Activated naive CD8-positive, alpha-beta T cell (primary cell): ENCODE measurements around the gene LYRM1.
"Not testable (repeated sequence)": the region's sequence is repeated elsewhere in the genome, so short reads cannot be mapped to it uniquely, and the experiment has no call there.

ENCODE experiments used
- H3K27ac Mint-ChIP-seq: one replicate; pipeline ENCODE4 v1.8.0; 2021; ENCODE audit warnings: mixed read lengths
- H3K27me3 Mint-ChIP-seq: one replicate; pipeline ENCODE4 v1.8.0; 2021; ENCODE audit warnings: mixed read lengths
- H3K36me3 Mint-ChIP-seq: one replicate; pipeline ENCODE4 v1.8.0; 2021; ENCODE audit warnings: mixed read lengths
- H3K4me1 Mint-ChIP-seq: one replicate; pipeline ENCODE4 v1.8.0; 2021; ENCODE audit warnings: low read depth, mixed read lengths
- H3K4me3 Mint-ChIP-seq: one replicate; pipeline ENCODE4 v1.8.0; 2021; ENCODE audit warnings: mild to moderate bottlenecking, mixed read lengths
- H3K9me3 Mint-ChIP-seq: one replicate; pipeline ENCODE4 v1.8.0; 2021; ENCODE audit warnings: low read depth, mixed read lengths

LYRM1 gene

DNA sequence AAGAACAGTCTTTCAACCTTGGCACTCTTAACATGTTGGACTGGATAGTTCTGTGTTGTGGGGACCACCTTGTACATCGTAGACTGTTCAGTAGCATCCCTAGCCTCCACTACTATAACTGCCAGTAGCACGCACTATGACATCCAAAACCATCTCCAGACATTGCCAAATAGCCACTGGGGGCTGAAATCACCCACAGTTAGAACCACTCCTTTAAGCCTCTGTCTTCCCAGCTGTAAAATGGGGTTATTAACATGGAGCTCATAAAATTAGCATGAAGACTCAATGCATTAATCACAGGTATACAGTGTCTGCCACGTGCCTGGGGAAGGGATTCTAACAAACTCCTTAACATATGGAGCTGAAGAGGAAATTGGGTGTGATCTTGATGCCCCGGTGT is 49.7 kb downstream of the LYRM1 start:
- Mint-ChIP-seq H3K27me3 (no peaks in the 10 kb centered on the region), H3K9me3 (no peaks in the 10 kb centered on the region), H3K27ac (no peak overlapping the region), H3K4me1 (no peaks in the 10 kb centered on the region), H3K4me3 (no peak overlapping the region), H3K36me3 (no peaks in the 10 kb centered on the region)

DNA sequence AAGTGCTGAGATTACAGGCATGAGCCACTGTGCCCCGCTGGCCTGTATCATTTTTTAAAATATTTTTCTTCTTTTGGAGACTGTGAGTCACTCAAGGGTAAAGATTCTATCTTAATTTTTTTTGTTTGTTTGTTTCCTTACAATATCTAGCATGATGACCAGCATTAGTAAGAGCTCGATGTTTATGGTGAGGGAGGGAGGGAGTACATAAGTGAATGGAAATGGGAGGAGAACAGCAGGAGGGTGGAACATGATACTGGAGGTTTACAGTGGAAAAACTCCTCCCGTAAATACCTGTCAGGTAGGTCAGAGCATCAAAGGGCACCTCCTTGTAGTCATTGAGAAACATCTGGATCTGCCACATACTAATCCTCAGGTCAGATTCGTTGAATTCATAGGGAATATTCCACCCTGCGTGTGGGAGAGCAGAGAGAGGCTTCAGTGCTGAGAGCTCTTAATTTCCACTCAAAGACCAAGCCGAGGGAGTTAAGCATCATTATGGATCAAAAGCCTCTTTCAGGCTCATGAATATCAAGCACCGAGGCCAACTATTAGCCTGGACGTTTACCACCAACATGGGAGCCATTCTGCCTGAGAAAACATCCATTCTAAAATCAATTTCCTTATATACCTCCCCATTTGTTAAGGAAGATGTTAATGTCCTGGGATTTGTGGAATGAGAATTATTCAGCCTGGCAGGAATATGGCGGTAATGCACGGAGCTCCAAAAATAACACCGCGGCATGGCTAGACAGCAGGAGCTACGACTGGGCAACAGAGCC is 51.8 kb downstream of the LYRM1 start:
- H3K4me1 Mint-ChIP-seq = no peaks in the 10 kb centered on the region
- no peaks in the 10 kb centered on the region for H3K36me3 Mint-ChIP-seq
- H3K9me3 Mint-ChIP-seq = no peaks in the 10 kb centered on the region
- H3K4me3 Mint-ChIP-seq = no peak overlapping the region
- H3K27ac Mint-ChIP-seq = no peak overlapping the region
- H3K27me3 Mint-ChIP-seq = no peaks in the 10 kb centered on the region

DNA sequence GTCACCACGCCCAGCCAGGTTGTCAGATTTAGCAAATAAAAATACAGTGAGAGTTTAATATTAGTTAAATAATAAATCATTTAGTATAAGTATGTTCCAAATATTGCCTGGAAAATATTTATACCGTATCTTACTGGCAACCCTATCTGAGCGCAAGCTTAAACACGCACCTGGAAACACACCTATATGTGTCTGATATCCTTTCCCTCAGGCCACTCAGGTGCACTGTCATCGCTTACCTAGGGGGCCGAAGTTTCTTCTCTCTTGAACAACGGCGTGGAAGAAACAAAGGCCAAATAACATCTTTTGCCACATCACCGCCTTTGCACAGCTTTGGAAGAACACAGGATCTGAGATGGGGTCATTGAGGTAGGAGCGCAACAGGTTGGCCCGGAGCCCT is 54.0 kb downstream of the LYRM1 start:
- Mint-ChIP-seq H3K9me3 (no peaks in the 10 kb centered on the region), H3K4me3 (no peak overlapping the region), H3K27ac (no peak overlapping the region), H3K27me3 (no peaks in the 10 kb centered on the region), H3K36me3 (no peaks in the 10 kb centered on the region), H3K4me1 (no peaks in the 10 kb centered on the region)

DNA sequence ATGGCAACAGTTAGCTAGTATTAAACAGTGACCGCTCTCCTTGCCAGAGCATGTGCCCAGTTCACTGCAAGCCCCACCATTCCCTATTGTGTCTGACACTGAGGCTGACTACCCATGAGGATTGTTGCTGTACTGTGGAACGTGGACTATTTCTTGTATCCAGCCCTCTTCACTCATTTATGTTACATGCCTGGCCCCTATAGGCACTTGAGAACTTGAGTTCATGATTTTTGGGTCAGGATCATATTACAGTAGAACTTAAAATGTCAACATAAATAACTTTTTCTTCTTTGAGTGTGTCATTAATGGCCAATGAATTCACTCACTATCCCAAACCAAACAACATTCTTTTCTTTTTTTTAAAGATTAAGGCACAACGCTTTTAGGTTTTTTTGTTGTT is 55.7 kb downstream of the LYRM1 start:
- no peaks in the 10 kb centered on the region for H3K36me3 Mint-ChIP-seq
- H3K4me1 Mint-ChIP-seq = no peaks in the 10 kb centered on the region
- no peaks in the 10 kb centered on the region for H3K9me3 Mint-ChIP-seq
- H3K4me3 Mint-ChIP-seq = no peak overlapping the region
- no peaks in the 10 kb centered on the region for H3K27me3 Mint-ChIP-seq
- H3K27ac Mint-ChIP-seq = no peak overlapping the region

DNA sequence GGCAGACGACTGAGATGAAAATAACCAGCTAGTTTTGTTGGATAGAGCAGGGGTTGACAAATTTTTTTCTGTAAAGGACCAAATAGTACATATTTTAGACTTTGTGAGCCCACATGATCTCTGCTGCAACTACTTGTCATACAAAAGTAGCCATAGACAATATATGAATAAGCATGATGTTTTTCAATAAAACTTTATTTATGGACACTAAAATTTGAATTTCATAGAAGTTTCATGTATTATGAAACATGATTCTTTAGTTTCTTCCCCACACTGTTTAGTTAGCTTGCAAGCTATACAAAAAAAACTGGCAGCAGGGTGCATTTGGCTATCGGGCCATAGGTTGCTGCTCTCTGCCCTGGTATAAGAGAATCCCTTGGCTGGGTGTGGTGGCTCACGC is 56.6 kb downstream of the LYRM1 start:
- Mint-ChIP-seq H3K4me3 (no peak overlapping the region), H3K36me3 (no peaks in the 10 kb centered on the region), H3K27me3 (no peaks in the 10 kb centered on the region), H3K27ac (no peak overlapping the region), H3K4me1 (no peaks in the 10 kb centered on the region), H3K9me3 (no peaks in the 10 kb centered on the region)

DNA sequence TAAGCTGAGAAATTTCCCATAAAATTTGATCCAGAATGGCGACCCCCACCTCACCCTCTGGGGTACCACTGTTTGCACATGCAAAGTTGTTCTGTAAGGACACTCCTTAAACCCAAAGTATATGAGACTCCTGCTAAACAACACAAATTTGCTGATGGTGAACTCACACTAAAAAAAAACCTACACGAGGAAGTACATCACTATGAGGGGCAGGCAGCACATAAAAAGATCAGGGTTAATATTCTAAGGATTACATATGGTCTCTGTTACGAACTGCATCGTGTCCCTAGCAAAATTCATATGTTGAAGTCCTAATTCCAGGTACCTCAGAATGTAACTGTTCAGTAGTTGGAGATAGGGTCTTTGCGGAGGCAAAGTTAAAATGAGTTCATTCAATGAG is 60.3 kb downstream of the LYRM1 start:
- Mint-ChIP-seq H3K4me1 (no peaks in the 10 kb centered on the region), H3K27ac (no peak overlapping the region), H3K9me3 (no peaks in the 10 kb centered on the region), H3K36me3 (no peaks in the 10 kb centered on the region), H3K4me3 (no peak overlapping the region), H3K27me3 (no peaks in the 10 kb centered on the region)

DNA sequence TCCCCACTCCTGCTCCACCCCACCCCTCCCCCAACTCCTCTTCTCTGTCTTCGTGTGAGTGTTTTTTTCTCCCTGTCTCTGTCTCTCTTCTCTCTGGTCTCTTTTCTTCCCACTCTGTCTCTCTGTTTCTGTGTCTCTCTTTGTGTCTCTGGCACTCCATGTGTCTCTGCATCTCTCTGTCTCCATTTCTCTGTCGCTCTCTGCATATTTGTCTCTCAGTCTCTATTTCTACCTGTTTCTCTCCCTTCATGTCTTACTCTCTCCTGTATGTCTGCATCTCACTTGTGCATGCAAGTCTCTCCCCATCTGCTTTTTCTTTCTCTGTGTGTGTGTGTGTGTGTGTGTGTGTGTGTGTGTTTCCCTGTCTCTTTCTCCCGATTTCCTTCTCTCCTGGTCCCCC is 68.2 kb downstream of the LYRM1 start:
- no peaks in the 10 kb centered on the region for H3K27me3 Mint-ChIP-seq
- H3K9me3 Mint-ChIP-seq = no peaks in the 10 kb centered on the region
- H3K27ac Mint-ChIP-seq = no peak overlapping the region
- H3K36me3 Mint-ChIP-seq = no peaks in the 10 kb centered on the region
- no peak overlapping the region for H3K4me3 Mint-ChIP-seq
- H3K4me1 Mint-ChIP-seq = no peaks in the 10 kb centered on the region

DNA sequence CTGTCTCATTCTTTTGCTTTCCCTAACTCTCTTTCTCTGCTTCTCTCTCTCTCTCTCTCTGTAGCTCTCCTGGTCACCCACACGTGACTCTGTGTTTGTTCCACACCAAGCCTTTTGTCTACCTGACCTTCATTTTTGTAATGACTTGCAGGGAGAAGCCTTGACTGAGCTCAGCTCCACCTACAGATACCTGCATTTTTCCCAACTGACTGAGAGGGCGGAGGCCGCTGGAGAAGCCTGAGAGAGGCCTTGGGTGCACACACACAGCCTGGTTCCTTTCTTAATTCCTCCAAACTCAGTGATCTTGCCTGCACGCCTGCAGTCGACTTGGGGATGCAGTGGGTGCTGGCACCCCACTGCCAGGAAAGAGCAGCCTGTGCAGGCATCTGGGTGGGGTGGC is 68.8 kb downstream of the LYRM1 start:
- Mint-ChIP-seq H3K36me3 (no peaks in the 10 kb centered on the region), H3K27ac (no peak overlapping the region), H3K4me1 (no peaks in the 10 kb centered on the region), H3K27me3 (no peaks in the 10 kb centered on the region), H3K9me3 (no peaks in the 10 kb centered on the region), H3K4me3 (no peak overlapping the region)

DNA sequence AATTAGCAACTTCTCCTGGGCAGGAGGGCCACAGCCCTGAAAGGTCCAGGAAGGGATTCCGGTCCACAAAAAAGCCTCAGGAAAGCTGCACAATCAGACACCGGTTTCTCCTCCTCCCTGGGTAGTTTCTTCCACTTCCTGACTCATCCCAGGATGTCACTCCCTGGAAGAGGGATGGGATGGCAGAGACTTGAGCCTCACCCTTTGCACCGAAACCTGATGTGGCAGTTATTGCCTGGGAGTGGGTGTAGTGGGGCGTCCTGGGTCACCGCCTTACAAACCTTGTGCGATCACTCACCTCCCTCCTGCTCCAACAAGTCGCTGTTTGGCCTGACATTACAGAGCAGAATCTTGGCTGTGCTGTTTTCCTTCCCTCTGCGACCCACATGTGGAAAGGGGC is 70.8 kb downstream of the LYRM1 start:
- peaks cover 5% of the 10 kb centered on the region for H3K27me3 Mint-ChIP-seq
- no peaks in the 10 kb centered on the region for H3K4me1 Mint-ChIP-seq
- no peak overlapping the region for H3K4me3 Mint-ChIP-seq
- no peaks in the 10 kb centered on the region for H3K9me3 Mint-ChIP-seq
- no peaks in the 10 kb centered on the region for H3K36me3 Mint-ChIP-seq
- H3K27ac Mint-ChIP-seq = no peak overlapping the region

DNA sequence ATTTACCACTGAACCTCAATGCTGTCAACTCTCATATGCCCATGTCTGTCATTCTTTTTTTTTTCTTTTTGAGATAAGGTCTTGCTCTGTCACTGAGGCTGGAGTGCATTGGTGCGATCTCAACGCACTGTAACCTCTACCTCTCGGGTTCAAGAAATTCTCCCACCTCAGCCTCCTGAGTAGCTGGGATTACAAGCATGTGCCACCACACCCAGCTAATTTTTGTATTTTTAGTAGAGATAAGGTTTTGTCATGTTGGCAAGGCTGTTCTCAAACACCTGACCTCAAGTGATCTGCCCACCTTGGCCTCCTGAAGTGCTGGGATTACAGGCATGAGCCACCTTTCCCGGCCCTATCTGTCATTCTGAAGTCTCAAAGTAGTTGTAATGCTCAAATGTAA is 72.6 kb downstream of the LYRM1 start:
- H3K27me3 Mint-ChIP-seq, H3K4me3 Mint-ChIP-seq, H3K9me3 Mint-ChIP-seq, H3K4me1 Mint-ChIP-seq, H3K36me3 Mint-ChIP-seq, H3K27ac Mint-ChIP-seq: not testable (repeated sequence)
